C4-2B (cell line): ENCODE data around the gene TXNDC11.

Experiments used
- H3K27ac ChIP-seq: fragments of 450-650 bp; 2 replicates; pipeline ENCODE4 v1.5.1; 2017
- ZFX ChIP-seq: fragments of 450-650 bp; IDR thresholded peaks from 2 replicates; pipeline ENCODE4 v1.6.1; 2017
- TF ChIP-seq, protein P1 (sequence below): fragments of 450-650 bp; conservative IDR thresholded peaks from 2 replicates; pipeline ENCODE4 v1.5.1; 2017; ENCODE audit warnings: mild to moderate bottlenecking

The TXNDC11 gene

DNA sequence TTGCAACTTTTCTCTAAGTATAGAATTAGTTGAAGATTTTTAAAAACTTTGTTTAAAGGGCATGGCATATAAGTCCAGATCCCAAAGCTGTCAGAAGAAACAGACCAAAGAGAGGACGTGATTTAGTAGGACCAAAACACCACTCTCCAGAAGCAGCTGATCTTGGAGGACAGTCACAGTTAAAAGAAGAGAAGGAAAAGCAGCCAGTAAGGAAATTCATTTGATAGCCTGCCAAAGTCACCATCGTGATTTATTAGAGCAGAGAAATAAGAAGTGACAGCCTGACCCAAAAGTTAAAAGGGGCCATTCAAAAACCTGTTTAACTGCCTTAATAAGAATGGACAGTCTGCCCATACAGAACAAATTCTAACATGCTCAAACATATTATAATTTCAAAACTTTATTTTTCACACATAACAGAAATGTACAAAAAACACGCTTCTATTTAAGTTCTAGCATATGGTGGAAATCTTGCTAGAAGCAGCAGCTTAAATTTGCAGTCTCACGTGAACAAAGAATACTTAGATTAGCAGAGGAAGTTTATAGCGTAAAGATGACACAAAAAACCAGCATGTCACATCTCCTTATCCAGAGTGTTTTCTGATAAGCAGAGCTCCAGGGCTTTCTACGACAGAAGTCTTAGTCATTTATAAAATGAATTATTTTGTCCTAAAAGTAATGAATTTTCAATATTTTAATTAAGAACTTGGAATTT lies 37.2 kb downstream of the TXNDC11 start:
- H3K27ac ChIP-seq = no peak overlapping the region

DNA sequence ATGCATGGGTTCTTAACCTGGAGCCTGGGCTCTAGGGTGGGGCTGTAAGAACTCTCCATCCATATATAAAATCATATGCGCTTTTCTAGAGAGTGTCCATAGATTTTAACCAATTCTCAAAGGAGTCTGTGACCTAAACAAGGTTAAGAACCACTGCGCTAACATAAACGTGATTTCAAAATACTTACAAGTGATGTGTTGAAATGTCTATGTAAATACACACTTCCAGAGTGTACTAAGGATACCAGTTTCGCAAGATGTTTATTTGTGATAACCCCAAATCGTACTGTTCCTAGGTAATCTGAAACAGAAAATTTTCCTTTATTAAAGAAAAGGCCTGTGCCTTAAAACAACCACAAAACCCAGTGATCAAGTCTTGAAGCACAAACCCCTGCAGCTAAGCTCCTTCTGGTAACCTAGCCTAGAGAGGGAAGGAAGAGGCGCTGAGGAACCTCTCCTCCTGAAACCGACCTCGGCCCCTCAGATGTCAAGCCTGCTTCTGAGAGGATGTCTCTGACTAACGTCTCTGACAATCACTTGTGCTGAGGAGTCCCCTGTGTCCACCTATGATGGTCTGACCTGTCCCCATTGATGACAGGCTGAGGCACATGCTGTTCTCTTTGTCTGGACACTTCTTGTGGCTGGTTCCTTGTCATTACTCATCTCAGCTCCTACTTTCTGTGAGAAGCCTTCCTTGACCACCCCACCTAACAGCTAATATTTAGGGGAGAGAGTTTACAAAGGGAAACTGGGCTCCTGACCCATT lies 42.2 kb downstream of the TXNDC11 start:
- peak overlapping the region; percentile 45 for H3K27ac ChIP-seq
- TF ChIP-seq ZFX = no peak
- TF ChIP-seq, protein P1, sequence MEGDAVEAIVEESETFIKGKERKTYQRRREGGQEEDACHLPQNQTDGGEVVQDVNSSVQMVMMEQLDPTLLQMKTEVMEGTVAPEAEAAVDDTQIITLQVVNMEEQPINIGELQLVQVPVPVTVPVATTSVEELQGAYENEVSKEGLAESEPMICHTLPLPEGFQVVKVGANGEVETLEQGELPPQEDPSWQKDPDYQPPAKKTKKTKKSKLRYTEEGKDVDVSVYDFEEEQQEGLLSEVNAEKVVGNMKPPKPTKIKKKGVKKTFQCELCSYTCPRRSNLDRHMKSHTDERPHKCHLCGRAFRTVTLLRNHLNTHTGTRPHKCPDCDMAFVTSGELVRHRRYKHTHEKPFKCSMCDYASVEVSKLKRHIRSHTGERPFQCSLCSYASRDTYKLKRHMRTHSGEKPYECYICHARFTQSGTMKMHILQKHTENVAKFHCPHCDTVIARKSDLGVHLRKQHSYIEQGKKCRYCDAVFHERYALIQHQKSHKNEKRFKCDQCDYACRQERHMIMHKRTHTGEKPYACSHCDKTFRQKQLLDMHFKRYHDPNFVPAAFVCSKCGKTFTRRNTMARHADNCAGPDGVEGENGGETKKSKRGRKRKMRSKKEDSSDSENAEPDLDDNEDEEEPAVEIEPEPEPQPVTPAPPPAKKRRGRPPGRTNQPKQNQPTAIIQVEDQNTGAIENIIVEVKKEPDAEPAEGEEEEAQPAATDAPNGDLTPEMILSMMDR = no peak

More for the DNA sequence above, 37.2 kb downstream of the TXNDC11 start:
- TF ChIP-seq, protein P1 = no peak
- TF ChIP-seq ZFX = no peak

DNA sequence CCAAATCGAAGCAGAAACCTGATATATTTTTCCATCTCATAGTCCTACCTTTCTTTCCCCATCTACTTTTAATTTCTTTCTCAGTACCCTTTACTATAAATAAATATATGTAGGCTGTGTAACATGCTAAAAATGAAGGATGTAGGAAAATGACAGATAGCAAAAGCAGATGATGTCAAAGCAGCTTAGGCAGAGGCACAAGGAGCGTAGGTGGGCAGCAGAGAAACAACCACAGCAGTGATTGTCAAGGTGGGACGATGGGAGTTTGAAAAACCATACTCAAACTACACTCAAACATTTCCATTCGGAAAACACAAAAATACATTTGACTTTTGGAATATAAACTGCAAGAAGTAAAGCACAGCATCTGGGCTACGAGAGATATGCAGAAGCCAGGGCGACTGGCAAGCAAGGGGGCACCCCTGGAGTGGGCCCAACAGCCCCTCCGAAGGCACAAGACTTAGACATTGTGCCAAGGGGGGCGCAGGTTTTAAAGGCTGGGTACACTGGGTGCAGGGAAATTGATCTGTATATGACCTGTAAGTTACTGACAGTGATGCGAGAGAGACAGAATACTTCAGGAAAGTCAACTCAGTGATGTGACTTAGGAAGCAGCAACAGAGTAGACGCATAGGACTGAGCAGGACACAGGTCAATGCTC lies 43.3 kb downstream of the TXNDC11 start:
- peak overlapping the region; percentile 4; the same call in 1 of the 2 replicates for H3K27ac ChIP-seq
- no peak for TF ChIP-seq ZFX
- TF ChIP-seq, protein P1 = no peak

DNA sequence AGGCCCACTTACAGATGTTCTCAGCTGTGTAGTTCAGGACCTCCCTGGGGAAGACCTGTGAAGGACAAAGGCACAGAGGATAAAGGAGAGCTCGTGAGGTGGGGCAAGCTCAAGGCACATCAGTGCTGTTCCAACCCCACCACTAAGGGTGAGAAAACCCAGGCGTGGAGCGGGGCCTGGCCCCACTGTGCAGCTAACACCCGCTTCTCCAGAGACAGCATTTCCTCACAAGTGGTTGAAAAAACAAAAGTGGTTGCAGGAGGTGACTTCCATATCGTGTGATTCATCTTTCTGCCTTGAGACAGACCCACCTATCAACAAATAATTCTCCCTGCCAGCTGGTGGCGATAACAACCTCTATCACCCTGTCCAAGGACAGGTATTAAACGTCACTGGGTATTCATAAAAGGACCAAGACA lies 44.4 kb downstream of the TXNDC11 start:
- TF ChIP-seq, protein P1 = no peak
- no peak for TF ChIP-seq ZFX
- no peak overlapping the region for H3K27ac ChIP-seq

DNA sequence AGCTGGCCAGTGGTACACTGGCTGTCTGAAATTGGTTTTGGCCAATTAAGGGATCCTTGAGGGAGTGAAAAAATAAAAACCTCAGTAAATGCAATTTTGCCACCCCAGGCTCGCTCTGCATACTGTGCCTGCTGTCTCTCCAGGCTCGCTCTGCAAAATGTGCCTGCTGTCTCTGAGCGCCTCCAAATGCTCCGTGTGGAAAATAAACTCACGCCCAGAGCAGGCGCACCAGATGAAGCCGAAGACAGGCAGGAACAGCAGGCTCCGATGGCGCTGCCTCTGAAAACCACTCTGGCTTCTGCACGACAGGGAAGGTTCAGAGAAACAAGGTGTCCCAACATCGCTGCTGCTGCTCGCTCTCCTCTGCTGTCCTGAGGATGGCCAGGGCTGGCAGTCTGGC lies 45.3 kb downstream of the TXNDC11 start:
- H3K27ac ChIP-seq = no peak overlapping the region
- TF ChIP-seq, protein P1 = no peak
- TF ChIP-seq ZFX = no peak

DNA sequence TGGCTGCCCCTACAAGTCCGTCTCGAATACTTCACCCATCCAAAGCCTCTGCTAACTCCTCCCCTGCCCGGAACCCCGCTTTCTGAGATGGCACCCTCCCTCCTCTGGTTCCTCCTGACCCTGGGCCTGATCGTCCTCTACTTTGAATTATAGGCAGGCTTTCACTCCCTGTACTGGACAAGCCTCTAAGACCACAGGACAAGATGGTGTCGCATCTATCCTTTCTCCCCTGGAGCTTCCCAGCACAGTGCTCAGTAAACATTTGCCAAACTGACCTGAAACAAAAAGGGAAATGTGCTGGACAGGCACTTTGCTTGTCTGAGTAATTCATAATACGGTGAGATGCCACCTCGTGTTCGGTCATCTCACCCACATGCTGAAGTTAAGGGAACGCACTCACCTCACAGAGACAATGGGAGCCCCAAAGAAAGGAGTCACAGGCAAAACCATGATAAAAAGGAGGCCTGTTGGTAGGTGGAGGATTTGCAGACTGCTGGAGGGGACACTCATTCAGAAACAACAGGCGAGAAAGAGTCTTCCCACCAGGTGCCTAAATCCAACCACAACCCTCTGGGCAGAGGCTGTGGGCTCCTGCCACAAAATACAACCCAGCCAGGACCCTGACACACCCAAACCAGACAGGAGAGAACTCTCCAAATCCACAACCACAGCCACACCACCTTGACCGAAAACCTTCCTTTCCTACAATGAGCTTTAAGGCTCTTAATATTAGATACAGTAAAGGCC lies 46.2 kb downstream of the TXNDC11 start:
- H3K27ac ChIP-seq = no peak overlapping the region
- TF ChIP-seq, protein P1 = no peak
- TF ChIP-seq ZFX = no peak
